ENCODE measurements around the gene EIF4E3.

Gene EIF4E3

DNA sequence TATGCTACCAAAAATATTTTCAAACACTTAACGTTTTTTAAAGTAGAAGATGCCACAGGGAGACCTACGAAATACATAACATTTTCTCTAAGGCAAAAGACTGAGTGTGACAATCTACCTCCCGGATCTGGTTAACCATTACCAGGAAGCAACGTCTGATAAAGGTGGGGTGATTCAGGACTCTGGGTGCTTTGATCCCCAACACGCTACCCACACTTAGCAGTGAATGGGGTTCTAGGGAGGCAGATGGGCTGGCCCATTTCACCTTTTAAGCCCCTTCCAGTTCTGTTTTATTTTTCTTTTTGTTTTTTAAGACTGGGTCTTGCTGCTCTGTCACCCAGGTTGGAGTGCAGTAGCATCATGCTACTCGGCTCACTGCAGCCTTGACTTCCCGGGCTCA lies 39.5 kb downstream of the EIF4E3 start:
- no peak for DNase-seq

DNA sequence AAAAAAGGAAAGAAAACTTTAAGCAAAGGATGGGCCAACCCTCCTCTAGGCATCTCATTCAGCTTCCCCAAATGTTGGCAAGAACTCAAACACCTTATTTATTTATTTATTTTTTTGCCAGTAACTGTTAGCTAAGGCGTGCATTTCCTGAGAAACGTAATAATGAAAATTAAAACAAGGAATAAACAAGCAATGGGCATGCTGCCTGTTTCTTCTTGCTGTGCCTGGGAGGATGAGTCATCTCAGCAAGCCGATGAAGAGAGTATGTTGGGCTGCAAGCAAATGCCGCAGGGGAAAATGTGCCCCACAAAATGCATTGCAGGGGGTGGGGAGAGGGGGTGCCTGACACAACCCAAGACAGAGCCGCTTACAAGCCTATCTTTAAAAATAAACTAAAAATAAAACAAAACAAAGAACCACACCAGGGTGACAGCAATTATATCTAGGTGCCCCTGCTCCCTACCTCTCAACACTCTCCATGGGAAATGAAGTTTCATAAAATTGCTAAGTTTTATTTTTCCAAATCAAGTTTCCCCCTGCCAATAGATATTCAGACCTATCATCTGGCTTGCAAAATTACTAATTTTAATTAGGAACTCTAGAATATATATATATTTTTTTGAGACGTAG lies 40.3 kb downstream of the EIF4E3 start:
- DNase-seq: peak; percentile 23

DNA sequence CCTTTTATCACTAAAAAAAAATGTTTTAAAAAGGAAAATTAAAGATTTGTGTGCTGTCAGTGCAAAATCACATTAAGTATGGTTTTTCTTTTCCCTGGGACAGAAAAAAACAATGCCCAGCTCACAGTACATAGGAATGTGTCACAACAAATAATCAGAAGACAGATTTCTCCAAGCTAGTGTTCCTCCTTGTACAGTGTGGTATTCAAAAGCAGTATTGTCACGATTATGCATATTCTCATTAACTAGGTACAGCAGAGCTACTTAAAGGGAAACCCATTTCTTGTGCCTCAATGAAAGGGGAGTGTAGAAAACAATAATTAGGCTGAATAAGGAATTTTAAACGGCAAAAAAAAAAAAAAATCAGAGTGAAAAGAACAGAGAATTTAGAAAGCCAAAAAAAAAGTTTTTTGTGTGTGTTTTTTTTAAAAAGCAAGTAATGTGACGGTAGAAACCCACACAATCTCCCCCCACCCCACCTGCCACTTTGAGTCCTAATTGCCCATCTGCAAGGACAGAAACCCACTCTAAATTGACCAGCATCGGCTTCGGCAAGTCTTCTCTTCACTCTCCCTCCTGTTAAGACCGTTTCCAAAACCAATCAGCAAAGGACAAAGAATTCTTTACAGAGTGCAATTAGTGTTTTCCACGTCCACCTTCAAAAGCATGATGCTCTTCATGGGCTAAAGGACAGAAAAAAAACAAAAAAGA lies 41.0 kb downstream of the EIF4E3 start:
- no peak for DNase-seq

DNA sequence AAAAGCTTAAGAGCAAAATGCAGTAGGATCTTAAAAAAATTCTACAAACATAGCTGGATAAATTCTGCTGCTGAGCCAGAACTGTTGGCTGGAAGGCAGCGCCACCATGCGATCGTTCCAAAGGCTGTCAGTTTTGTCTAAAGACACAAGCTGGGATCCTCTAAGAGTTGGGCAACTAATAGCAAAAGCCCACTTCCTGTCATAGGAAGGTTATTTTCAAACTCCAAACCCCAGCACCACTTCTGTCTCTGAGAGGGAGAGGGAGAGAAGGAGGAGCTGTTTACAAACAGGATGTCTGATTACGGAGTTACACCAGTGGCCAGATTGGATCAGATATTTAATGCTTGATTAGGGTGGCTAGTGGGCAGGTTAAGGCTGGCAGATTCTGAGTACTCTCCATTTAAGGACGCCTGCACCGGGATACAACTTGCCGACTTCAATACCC lies 44.0 kb downstream of the EIF4E3 start:
- DNase-seq: no peak

DNA sequence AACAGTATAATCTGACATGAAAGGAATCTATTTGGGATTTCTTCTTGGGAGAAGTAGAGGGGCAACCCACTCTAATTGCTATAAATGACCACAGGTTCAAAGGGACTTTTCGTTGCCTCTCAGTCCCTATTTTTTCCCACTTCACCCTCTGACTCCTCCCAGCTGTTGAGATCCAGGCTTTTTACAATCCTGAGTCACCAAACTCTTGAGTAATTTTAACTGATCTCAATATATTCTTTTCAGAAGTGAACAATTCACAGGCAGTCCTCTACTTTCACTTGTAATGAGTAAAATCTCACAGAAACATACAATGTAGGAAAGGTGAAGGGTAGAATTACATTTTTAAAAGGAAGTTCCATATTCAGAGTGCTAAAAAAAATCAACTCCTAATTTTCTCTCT lies 44.6 kb downstream of the EIF4E3 start:
- DNase-seq: no peak

DNA sequence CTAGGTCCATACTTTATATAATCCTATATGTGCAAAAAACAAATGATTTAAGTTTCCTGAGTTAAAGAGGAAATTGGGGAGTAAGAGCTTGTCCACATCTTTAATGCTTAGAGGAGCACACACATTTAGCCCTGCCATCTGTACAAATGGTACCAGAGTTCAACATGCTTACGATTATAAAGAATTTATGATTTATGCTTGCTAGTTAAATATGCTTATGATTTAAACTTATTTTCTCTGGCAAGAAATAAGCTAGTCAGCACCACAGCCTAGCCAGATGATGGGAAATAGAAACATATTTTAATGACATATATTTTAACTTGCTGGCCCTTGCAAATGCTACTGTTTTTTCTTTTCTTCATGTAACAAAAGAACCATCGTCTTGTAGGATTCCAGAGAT lies 48.3 kb downstream of the EIF4E3 start:
- no peak for DNase-seq

DNA sequence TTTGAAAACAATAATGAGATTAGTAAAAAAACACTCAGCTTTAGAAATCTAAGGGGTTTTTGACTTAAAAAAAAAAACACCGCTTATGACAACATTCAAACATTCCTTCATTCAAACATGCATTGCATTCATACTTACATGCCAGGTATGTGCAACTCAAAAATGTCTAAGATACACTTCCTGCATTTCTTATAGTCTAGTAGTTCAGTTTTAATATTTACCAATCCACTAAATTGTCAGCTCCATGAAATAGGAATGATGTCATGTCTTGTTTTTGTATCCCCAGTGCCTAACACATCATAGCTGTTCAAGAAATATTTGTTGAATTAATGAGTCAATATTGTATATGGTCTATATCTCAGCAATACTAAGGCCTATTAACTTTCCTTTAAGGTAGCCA lies 51.7 kb downstream of the EIF4E3 start:
- DNase-seq: no peak

DNA sequence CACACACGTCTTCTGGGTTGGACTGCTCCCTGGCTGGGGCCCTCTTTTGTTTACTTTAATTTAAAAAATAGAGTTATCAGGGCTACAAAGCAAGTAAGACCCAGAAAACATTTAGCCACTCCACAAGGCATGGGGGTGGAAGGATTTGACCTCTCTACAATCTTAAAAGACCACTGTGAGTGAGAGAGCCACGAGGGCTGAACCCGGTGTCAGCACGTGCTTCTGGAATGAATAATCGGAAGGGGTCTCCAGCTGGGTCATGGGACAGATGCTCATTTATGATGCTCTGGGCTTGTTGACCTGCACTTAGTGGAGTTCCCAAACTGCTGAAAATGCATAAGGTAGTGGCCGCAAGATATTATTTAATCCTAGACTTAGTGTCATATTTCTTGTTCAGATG lies 52.4 kb downstream of the EIF4E3 start:
- no peak for DNase-seq

DNA sequence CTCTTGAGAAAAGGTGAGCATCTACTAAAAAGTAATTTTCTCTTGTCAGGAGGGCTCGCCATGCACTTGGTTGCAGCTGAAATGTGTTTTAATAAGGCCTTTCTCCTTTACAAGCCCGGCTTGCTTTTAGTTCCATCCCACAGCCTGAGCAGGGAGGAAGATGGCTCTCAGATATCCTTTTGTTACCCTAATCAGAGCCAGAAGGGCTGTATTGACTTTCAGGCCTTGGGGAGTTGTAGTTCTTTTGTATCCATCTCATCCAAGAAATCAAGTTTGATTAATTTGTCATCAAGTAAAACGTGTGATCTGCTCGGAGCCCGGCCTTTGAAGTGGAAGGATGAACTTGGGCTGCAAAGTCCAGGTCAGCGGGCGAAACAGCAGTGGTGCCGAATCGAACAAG lies 52.9 kb downstream of the EIF4E3 start:
- DNase-seq: no peak

DNA sequence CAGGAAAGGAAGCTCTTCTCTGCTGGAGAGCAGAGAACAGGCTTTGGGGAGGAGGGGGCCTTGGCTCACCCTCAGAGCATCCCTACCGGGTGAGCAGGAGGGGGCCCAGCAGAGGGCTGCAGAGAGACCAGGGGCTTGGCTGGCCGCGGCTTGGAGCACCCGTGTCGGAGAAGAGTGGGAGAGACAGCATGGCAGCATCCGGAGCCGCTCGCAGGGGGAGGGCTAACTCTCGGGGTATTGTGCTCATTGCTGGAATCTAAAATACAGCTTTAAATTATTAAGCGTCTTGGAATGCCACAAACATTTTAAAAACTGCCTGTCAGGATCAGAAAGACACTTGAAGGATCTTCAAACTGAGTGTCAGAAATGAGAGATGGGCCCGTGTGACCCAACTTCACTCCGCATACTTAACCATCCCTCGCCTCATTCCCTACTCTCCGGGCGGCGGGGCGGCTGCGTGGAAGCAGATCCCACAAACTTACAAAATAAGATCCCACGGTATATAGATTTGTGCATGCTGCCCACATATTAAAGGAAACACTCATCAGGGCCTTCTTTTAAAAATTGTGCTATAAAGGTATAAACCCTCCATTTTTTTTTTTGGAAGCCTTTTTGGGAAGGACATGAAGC lies 53.9 kb downstream of the EIF4E3 start:
- DNase-seq: no peak

DNA sequence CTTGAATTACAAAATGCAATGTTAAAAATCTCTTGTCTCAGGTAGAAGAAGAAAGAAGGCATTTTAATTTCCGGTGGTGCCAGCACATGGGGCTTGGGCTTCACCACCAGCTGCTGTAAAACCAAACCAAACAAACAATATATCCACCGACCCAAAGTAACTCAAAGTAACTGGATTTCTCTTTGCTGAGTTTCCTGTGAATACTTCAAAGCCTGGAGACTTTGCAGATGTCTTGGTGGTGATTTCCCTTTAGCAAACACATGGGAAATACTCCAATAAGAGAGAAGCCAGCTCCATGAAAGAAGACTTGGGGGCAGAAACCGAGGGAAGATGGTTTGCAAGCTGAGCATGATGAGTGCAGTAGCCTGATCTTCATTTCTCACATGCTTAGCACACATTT lies 62.6 kb downstream of the EIF4E3 start:
- DNase-seq: no peak

DNA sequence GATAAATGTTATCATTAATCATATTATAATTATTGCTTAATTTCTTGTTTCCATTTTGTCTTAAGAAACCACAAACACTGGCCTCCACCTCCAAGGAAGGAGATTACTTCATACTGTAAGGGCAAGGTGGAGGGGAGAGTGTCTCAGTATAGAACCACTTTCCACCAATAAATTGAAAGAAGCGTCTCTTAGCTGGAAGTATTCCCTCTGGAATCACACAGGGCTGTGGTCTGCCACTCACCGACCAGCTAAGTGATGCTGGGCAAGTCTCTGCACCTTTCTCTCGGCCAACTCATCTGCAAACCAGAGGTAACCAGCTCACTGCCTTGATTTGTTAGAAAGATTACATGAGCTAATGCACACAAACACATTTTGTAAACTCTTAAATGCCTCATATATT lies 63.1 kb downstream of the EIF4E3 start:
- DNase-seq: no peak

DNA sequence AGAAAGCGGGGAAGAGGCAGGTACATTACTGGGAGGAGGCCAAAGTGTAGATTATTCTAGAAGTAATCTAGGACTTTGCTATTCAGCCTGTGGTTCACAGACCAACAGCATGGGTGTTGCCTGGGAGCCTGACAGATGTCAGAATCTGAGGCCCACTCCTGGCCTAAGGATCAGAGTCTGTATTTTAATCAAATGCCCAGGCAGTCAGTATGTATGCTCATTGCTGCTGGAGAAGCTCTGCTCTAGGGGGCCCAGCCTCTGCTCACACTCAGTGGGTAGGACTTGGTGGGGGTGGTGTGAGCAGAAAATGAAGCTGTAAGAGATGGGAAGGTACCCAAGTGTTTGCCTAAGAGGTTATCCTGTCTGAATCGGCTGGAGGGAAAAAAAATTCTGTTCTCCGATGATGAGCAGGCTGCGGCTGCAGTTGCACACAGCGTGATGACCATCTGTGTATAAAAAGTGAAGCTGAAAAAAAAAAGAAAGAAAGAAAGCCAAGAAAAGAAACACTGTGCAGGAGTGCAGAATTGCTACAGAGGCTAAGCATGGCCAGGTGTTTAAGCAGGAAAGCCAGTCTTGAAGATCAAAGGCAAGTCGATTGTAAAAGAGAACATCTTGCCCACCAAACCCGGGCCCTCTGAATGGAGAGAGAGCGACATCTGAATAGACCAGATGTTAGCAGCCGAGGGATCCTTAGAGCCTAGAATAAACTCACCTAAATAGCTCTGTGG lies 65.2 kb downstream of the EIF4E3 start:
- no peak for DNase-seq

DNA sequence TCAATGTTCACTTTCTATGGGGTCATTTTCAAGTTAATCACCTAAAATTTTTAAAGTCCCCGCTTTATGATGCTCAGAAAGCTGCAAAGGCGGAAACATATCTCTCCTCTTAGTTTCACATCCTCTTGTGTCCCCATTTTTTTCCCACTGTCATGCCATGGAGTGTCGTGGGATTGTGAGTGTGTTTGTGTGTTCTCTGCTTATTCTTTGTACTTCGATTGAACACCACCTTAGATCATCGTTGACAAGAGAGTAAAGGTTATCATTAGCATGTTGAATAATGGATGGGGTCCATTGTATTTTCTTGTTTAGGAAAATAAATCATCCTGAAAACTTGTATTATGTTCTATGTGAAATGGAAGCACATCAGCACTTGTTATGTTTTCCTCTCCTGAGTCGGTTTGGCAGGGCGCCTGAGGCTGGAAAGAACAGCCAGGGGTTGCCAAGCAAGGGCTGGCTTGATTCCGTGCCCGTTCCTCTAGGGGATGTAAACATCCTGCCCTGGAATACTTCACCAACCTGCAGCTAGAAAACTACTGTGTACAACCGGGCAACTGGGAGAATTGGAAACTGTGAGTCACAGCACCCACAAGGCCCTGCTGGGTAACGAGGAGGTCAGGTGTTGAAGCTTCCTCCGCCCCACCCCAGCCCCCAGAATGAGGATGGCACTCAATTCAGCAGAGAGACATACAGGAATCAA lies 67.2 kb downstream of the EIF4E3 start:
- peak; percentile 83 for DNase-seq

DNA sequence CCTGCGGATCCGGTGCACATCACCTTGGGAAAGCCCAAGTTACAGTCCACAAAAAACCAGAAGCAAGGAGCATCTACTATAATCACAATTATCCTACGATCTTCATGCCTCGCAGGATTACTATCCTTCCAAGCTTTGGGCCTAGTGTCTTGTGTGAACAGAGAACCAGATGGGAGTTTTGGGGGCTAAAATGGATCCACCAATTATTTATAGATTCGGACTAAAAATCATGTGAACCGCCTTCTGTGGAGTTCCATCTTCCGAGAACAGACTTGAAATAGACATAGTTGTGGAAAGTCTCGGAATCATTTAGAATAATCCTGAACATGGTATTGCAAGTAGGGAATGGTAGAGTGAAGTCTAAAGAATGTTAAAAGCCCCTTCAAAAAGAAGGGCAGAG lies 70.1 kb downstream of the EIF4E3 start:
- no peak for DNase-seq

DNA sequence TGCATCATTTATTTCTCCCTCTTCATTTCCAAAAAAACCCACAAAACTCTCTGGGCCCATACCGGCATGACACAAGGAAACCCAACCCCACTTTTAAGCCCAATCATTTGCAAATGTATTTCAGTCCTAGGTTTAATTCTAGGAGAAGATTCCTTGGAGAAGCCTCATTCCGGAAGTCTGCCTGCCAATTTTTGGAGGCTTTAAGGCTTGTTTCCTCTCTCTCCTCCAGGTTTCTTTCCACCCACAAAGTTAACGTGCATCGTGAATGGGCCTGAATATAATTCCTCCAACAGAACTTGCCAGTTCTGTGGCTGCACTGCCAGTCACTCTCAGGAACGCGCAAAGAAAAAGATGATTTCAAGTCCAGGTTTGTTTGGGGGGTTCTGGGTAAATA lies 71.8 kb downstream of the EIF4E3 start:
- no peak for DNase-seq

DNA sequence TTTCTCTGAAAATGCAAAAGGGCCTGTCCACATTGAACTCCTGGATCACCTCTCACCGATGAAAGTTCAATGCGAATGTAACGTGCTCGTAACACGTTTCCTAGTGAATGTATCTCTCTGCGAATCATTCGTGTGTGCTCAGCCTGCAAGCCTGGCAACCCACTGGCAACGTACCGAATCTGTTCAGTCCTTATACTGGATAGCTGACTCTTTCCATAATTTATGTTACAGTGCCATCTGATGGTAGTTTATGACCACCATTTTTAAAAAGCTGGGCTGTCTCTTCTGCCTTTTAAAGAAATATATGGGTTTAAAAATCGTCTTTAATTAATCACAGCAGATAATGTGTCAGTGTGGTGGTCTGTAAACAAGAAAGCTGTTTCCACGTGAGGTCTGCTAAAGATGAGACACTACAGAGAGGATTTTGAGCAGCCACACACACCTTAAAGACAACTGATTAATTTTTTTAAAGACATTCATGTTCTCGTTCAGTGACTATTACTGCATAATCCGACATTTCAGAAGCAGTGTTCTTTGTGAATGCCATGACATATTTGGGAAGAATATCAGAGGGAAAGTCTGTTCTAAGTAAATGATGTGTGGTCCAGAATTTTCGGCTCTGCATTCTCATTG lies 72.3 kb downstream of the EIF4E3 start:
- DNase-seq: peak; percentile 3

DNA sequence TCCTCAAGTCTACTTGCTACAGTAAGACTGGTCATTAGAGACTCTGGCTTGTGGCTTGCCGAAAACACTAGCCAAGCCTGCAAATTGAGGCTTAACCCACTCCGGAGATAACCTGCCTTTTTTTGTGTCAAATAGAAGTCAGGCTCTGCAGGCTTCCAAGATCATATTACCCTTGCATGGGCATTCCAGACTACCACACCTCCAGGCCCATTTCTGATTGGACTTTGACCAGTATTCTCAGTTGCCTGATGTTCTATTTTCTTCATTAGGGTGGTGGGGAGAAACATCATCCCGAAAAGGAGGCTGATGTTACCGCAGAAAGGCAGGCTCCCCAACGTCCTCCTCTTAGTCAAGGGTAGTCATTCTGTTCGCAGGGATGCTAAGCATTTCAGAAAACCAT lies 73.6 kb downstream of the EIF4E3 start:
- no peak for DNase-seq

DNA sequence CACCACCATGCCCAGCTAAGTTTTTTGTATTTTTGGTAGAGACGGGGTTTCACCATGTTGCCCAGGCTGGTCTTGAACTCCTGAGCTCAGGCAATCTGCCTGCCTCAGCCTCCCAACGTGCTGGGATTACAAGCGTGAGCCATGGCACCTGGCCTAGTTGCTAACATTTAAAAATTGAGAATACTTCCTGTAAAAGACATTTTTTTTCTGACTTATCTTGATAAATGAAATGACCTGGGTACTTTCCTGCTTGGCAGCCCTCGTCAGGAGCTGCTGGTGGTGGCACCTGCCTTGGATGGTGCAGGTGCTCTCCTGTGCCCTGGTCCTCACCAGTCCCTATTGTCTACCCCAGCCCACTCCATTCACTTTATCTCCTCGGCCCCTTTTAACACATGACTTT lies 74.8 kb downstream of the EIF4E3 start:
- DNase-seq: no peak

DNA sequence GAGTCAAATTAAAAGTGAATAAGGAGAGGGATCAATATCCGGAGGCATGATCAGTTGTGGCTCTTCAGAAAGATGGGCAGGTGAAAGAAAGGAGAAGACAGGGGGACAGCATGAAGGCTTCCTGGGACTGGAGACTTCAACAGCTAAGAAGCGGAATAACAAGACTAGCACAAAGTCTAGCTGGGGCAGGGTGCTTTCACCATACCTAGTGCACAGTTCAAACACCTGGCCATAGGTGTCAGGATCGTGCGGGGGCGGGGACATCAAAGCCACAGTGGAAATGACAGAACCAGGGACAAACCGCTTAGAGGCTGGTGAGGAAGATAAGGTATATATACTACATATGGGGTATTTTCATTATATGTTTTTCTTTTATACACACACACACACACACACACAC lies 75.4 kb downstream of the EIF4E3 start:
- DNase-seq: no peak

DNA sequence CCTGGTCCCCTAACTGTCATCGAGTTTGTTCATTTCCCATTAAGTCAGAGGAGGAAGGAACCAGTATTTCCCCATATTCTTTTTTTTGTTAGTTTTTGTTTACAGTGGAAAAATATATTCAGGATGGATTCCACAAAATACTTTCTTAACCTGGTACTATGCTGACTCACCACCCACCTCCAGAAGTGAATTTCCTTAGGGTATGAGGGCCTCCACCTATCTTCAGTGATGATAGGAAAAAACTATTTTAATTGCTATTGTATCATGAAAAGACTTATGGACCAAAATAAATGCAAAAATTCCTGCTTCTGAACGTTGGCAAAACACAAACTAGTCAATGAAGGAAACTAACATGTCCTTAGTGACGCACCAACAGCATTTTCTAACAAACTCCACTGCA lies 77.5 kb downstream of the EIF4E3 start:
- no peak for DNase-seq

DNA sequence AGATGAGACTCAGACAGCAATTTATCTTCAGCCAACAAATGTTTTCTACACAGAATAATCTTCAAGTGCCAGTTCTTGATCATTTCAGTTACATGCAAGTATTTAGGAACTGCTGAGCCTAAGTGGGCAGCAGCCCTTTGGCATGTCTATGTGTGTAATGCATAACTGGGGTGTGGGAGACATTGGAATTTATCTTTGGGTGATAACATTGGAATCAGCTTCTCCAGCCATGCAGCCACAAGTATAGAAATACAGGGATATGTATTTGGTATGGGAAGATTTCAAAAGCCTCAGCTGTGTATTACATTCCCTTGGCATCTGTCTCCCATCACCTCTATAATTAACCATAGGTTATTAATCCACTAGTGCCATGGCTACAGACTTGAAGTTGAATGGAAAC lies 78.2 kb downstream of the EIF4E3 start:
- no peak for DNase-seq

DNA sequence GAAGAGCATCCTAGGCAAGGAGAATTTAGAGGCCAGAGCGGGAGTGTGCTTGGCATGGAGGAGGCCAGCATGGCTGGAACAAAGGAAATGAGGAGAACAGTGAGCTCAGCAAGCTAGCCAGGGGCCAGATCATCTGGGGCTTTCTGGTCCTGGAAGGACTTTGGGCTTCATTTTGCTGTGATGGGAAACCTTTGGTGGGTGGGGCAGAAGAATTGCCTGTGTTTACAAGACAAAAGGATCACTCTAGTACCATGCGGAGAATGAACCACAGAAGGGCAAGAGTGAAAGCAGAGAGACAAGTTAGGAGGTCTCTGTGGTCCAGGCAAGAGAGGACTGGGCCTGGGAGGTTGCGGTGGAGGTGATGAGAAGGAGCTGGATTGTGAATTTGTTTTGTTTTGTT lies 80.1 kb downstream of the EIF4E3 start:
- no peak for DNase-seq
